Tibial artery (tissue), 4 donors: Measurements from ENCODE around the gene CRMP1.

Experiments used
- DNase-seq, 2 donors: peaks; one replicate each; pipeline ENCODE4 v3.0.0-alpha.2; 2019
- H3K27ac ChIP-seq, 2 donors: fragments of 200-600 bp; sonication (generic) in 1 of 2; 1 replicate in 1 of 2; 2 replicates in 1 of 2; pipeline ENCODE4 v1.5.1; 2018 to 2019; ENCODE audit warnings: mild to moderate bottlenecking in 1 of 2
- H3K27me3 ChIP-seq, 2 donors: fragments of 200-600 bp; sonication (generic) in 1 of 2; one replicate each; pipeline versions ENCODE4 v1.5.1 to v1.6.0; 2016 to 2019
- H3K36me3 ChIP-seq, 3 donors: fragments of 200-600 bp; sonication (generic) in 2 of 3; one replicate each; pipeline ENCODE4 v1.5.1; 2016 to 2019; ENCODE audit warnings: mild to moderate bottlenecking in 2 of 3
- H3K4me1 ChIP-seq, 4 donors: fragments of 200-600 bp; sonication (generic) in 2 of 4; 1 replicate in 3 of 4; 2 replicates in 1 of 4; pipeline ENCODE4 v1.5.1; 2016 to 2019
- H3K4me3 ChIP-seq, 2 donors: fragments of 200-600 bp; sonication (generic) in 1 of 2; 1 replicate in 1 of 2; 2 replicates in 1 of 2; pipeline ENCODE4 v1.5.1; 2018 to 2019; ENCODE audit warnings: mild to moderate bottlenecking in 2 of 2
- H3K9me3 ChIP-seq, 3 donors: fragments of 200-600 bp; sonication (generic) in 1 of 3; one replicate each; pipeline ENCODE4 v1.5.1; 2016 to 2019
- CTCF ChIP-seq, 2 experiments: fragments of 200-600 bp in 1 of 2; fragments of 450-650 bp in 1 of 2; IDR thresholded peaks; one replicate each; pipeline ENCODE4 v1.5.1; 2017 to 2019; ENCODE audit warnings: antibody characterized with exemption in 2 of 2, mild to moderate bottlenecking in 1 of 2, moderate library complexity in 1 of 2
- intact Hi-C: fragments of 100-400 bp; cut with DNase I; formaldehyde crosslinking; loops from one replicate; pipeline ENCODE4 v1.15.0; 2023; ENCODE audit warnings: low total_unique reads

CRMP1 gene

GRCh38 chr4:5874811-5875449 lies 18.0 kb downstream of the CRMP1 start:
- TF ChIP-seq CTCF (IDR thresholded peaks at IDR 0.05) = no peak
- peaks cover 0 to 9% of the 10 kb centered on the region in 2 donors for H3K27me3 ChIP-seq
- no peak overlapping the region for H3K27ac ChIP-seq
- DNase-seq = no peak
- H3K4me1 ChIP-seq = no peaks in the 10 kb centered on the region
- intact Hi-C loops = no loop called here
- H3K36me3 ChIP-seq = no peaks in the 10 kb centered on the region
- no peak overlapping the region for H3K4me3 ChIP-seq
- H3K9me3 ChIP-seq = no peaks in the 10 kb centered on the region

- Histone ChIP-seq H3K9me3 (no peaks in the 10 kb centered on the region), H3K4me3 (no peak overlapping the region), H3K27ac (no peak overlapping the region), H3K27me3 (peaks cover 0 to 3% of the 10 kb centered on the region in 2 donors), H3K4me1 (no peaks in the 10 kb centered on the region), H3K36me3 (no peaks in the 10 kb centered on the region)
- TF ChIP-seq CTCF (IDR thresholded peaks at IDR 0.05) = no peak
- no peak for DNase-seq
- intact Hi-C loops = no loop called here
Measured at GRCh38 chr4:5870701-5871100, 22.2 kb downstream of the CRMP1 start.

GRCh38 chr4:5869966-5870619 lies 22.8 kb downstream of the CRMP1 start:
- no peak for DNase-seq
- Histone ChIP-seq H3K9me3 (no peaks in the 10 kb centered on the region), H3K4me3 (no peak overlapping the region), H3K36me3 (no peaks in the 10 kb centered on the region), H3K27me3 (peaks cover 0 to 3% of the 10 kb centered on the region in 2 donors), H3K27ac (no peak overlapping the region), H3K4me1 (no peaks in the 10 kb centered on the region)
- intact Hi-C loops = no loop called here
- no peak for TF ChIP-seq CTCF (IDR thresholded peaks at IDR 0.05)

GRCh38 chr4:5867866-5868265 lies 25.0 kb downstream of the CRMP1 start:
- Histone ChIP-seq H3K4me1 (no peaks in the 10 kb centered on the region), H3K27me3 (peaks cover 0 to 6% of the 10 kb centered on the region in 2 donors), H3K9me3 (no peaks in the 10 kb centered on the region), H3K4me3 (no peak overlapping the region), H3K27ac (no peak overlapping the region), H3K36me3 (no peaks in the 10 kb centered on the region)
- TF ChIP-seq CTCF (IDR thresholded peaks at IDR 0.05) = no peak
- intact Hi-C loops = no loop called here
- DNase-seq = no peak

- no peak for TF ChIP-seq CTCF (IDR thresholded peaks at IDR 0.05)
- no peaks in the 10 kb centered on the region for H3K9me3 ChIP-seq
- peaks cover 0 to 6% of the 10 kb centered on the region in 2 donors for H3K27me3 ChIP-seq
- no peak for DNase-seq
- intact Hi-C loops = no loop called here
- no peak overlapping the region for H3K27ac ChIP-seq
- H3K4me1 ChIP-seq = no peaks in the 10 kb centered on the region
- no peaks in the 10 kb centered on the region for H3K36me3 ChIP-seq
- H3K4me3 ChIP-seq = no peak overlapping the region
Measured at GRCh38 chr4:5866841-5867813, 25.8 kb downstream of the CRMP1 start.
